H1 (cell line): ENCODE results near the gene DGKA. TPM values are rescaled to one million over a fixed set of nuclear protein-coding genes. Genes with fewer than 3 reads are reported as not detected.

Source experiments
- CTCF ChIA-PET: fragments of 300-600 bp; sonication (Branson Sonifier 250); formaldehyde crosslinking; loops from one replicate; lab custom pipeline; 2021; ENCODE audit not compliant: partially characterized antibody; lab: Charles Lee
- POLR2A ChIA-PET: fragments of 300-600 bp; sonication (Branson Sonifier 250); formaldehyde crosslinking; loops from one replicate; lab custom pipeline; 2021; ENCODE audit warnings: inconsistent platforms; ENCODE audit not compliant: partially characterized antibody; lab: Charles Lee
- DNase-seq, 2 experiments: peaks; one replicate each; pipeline versions ENCODE4 v3.0.0 to v3.0.0-alpha.2; 2010 to 2022; ENCODE audit warnings: low spot score in 2 of 2, low read depth in 1 of 2, mixed read lengths in 1 of 2
- FAIRE-seq: peaks from 2 replicates; lab custom pipeline; 2011; peaks lifted over from hg19 to GRCh38; lab: Jason Lieb, UNC
- H2AFZ ChIP-seq: 2 replicates; pipeline ENCODE4 v1.8.1; 2012; ENCODE audit warnings: low read length, inconsistent platforms
- H2AK5ac ChIP-seq: 2 replicates; pipeline ENCODE4 v1.6.1; 2013; ENCODE audit warnings: low read depth, low read length
- H2BK120ac ChIP-seq: replicated peaks from 2 replicates; pipeline ENCODE3; 2013; ENCODE audit warnings: low read depth, low read length, inconsistent platforms
- H2BK12ac ChIP-seq: 2 replicates; pipeline ENCODE4 v1.6.1; 2013; ENCODE audit warnings: low read depth, low read length
- H2BK15ac ChIP-seq: 2 replicates; pipeline ENCODE4 v1.6.1; 2013; ENCODE audit warnings: low read length
- H2BK20ac ChIP-seq: 2 replicates; pipeline ENCODE4 v1.6.1; 2013; ENCODE audit warnings: low read length
- H2BK5ac ChIP-seq: 2 replicates; pipeline ENCODE4 v1.6.1; 2013; ENCODE audit warnings: low read depth, low read length
- H3K14ac ChIP-seq: 2 replicates; pipeline ENCODE4 v1.6.1; 2013; ENCODE audit warnings: inconsistent platforms; ENCODE audit not compliant: insufficient read length
- H3K18ac ChIP-seq: 2 replicates; pipeline ENCODE4 v1.6.1; 2013; ENCODE audit warnings: low read length; ENCODE audit errors: extremely low read depth
- H3K23ac ChIP-seq: 2 replicates; pipeline ENCODE4 v1.6.1; 2013; ENCODE audit warnings: inconsistent platforms; ENCODE audit not compliant: insufficient read length
- H3K23me2 ChIP-seq: 2 replicates; pipeline ENCODE4 v1.6.1; 2013; ENCODE audit warnings: low read depth, low read length
- H3K27ac ChIP-seq: 2 replicates; pipeline ENCODE4 v1.6.1; 2011; ENCODE audit warnings: low read depth, low read length, inconsistent platforms
- H3K27me3 ChIP-seq, 4 experiments: replicated peaks in 1 of 4; 1 replicate in 1 of 4; 2 replicates in 3 of 4; pipeline versions ENCODE4 v1.6.1 to v1.8.1; 2011 to 2013; ENCODE audit warnings: low read length in 3 of 4, mild to moderate bottlenecking in 3 of 4, inconsistent platforms in 2 of 4, mixed read lengths in 2 of 4, moderate library complexity in 1 of 4; ENCODE audit not compliant: control insufficient read depth in 3 of 4, insufficient read depth in 3 of 4; ENCODE audit errors: extremely low read depth in 1 of 4
- H3K36me3 ChIP-seq, 4 experiments: 2 replicates each; pipeline versions ENCODE4 v1.6.1 to v1.8.1; 2011 to 2013; ENCODE audit warnings: mild to moderate bottlenecking in 4 of 4, low read length in 3 of 4, moderate library complexity in 2 of 4, control low read depth in 1 of 4, inconsistent platforms in 1 of 4; ENCODE audit not compliant: insufficient read depth in 4 of 4, control insufficient read depth in 2 of 4
- H3K4ac ChIP-seq: replicated peaks from 2 replicates; pipeline ENCODE3; 2013; ENCODE audit warnings: low read length, low read depth, mixed read lengths, inconsistent platforms; ENCODE audit not compliant: insufficient read length
- H3K4me1 ChIP-seq, 4 experiments: replicated peaks in 1 of 4; 1 replicate in 1 of 4; 2 replicates in 3 of 4; pipeline versions ENCODE4 v1.6.1 to v1.8.1; 2011 to 2013; ENCODE audit warnings: low read length in 3 of 4, inconsistent platforms in 2 of 4, mixed read lengths in 1 of 4; ENCODE audit not compliant: insufficient read depth in 4 of 4, control insufficient read depth in 3 of 4
- H3K4me2 ChIP-seq, 2 experiments: 2 replicates each; pipeline versions ENCODE4 v1.6.1 to v1.8.1; 2011 to 2013; ENCODE audit warnings: low read depth in 2 of 2, low read length in 2 of 2, control low read depth in 1 of 2, inconsistent platforms in 1 of 2, mild to moderate bottlenecking in 1 of 2; ENCODE audit not compliant: insufficient read depth in 1 of 2
- H3K4me3 ChIP-seq, 4 experiments: fragments of 200-600, 300-600 bp in 1 of 4; sonication (generic), shearing (Covaris generic), sonication (Bioruptor Twin) in 1 of 4; 2 replicates each; pipeline versions ENCODE4 v1.5.1 to v1.8.1; 2011 to 2016; ENCODE audit warnings: low read length in 4 of 4, low read depth in 3 of 4, control low read depth in 2 of 4, inconsistent platforms in 2 of 4, mild to moderate bottlenecking in 2 of 4, mixed read lengths in 1 of 4, moderate library complexity in 1 of 4; ENCODE audit not compliant: insufficient read depth in 2 of 4; ENCODE audit errors: extremely low read depth in 1 of 4
- H3K56ac ChIP-seq: replicated peaks from 2 replicates; pipeline ENCODE3; 2013; ENCODE audit warnings: low read depth, mild to moderate bottlenecking, mixed read lengths, low read length, inconsistent platforms; ENCODE audit not compliant: insufficient read length
- H3K79me1 ChIP-seq: 2 replicates; pipeline ENCODE4 v1.6.1; 2013; ENCODE audit warnings: low read depth, low read length, control low read depth
- H3K79me2 ChIP-seq, 2 experiments: 2 replicates each; pipeline versions ENCODE4 v1.6.1 to v1.8.1; 2012 to 2013; ENCODE audit warnings: low read length in 2 of 2, mild to moderate bottlenecking in 2 of 2, inconsistent platforms in 1 of 2; ENCODE audit not compliant: insufficient read depth in 2 of 2, control insufficient read depth in 1 of 2
- H3K9ac ChIP-seq, 4 experiments: replicated peaks in 1 of 4; 1 replicate in 1 of 4; 2 replicates in 3 of 4; pipeline versions ENCODE4 v1.6.1 to v1.8.1; 2011 to 2013; ENCODE audit warnings: low read depth in 3 of 4, low read length in 3 of 4, control low read depth in 2 of 4, mild to moderate bottlenecking in 2 of 4, moderate library complexity in 2 of 4, inconsistent platforms in 1 of 4; ENCODE audit errors: extremely low read depth in 1 of 4
- H3K9me3 ChIP-seq, 2 experiments: 2 replicates each; pipeline versions ENCODE4 v1.6.1 to v1.8.1; 2012 to 2013; ENCODE audit warnings: mild to moderate bottlenecking in 2 of 2, moderate library complexity in 2 of 2, control low read depth in 1 of 2, inconsistent platforms in 1 of 2, low read depth in 1 of 2, low read length in 1 of 2, mixed read lengths in 1 of 2; ENCODE audit not compliant: insufficient read depth in 2 of 2
- H4K20me1 ChIP-seq, 2 experiments: replicated peaks in 1 of 2; 2 replicates each; pipeline versions ENCODE3 to v1.8.1; 2011 to 2013; ENCODE audit warnings: inconsistent platforms in 2 of 2, low read length in 2 of 2, mild to moderate bottlenecking in 1 of 2; ENCODE audit not compliant: insufficient read depth in 2 of 2, control insufficient read depth in 1 of 2
- H4K5ac ChIP-seq: 2 replicates; pipeline ENCODE4 v1.6.1; 2013; ENCODE audit warnings: low read length, low read depth, mixed read lengths, inconsistent platforms; ENCODE audit not compliant: insufficient read length
- H4K8ac ChIP-seq: 2 replicates; pipeline ENCODE4 v1.8.0; 2013; ENCODE audit warnings: mild to moderate bottlenecking, moderate library complexity, low read length, inconsistent platforms; ENCODE audit not compliant: insufficient read depth; ENCODE audit errors: extremely low read depth
- H4K91ac ChIP-seq: replicated peaks from 2 replicates; pipeline ENCODE3; 2013; ENCODE audit warnings: low read length, mixed read lengths, inconsistent platforms; ENCODE audit not compliant: insufficient read length
- HDAC2 ChIP-seq, 2 experiments: fragments of 300-600 bp in 1 of 2; sonication (generic) in 1 of 2; IDR thresholded peaks; 2 replicates each; pipeline ENCODE4 v1.6.1; 2011 to 2012; ENCODE audit warnings: low read depth in 2 of 2, low read length in 2 of 2, mild to moderate bottlenecking in 2 of 2, moderate library complexity in 2 of 2, borderline replicate concordance in 1 of 2, inconsistent platforms in 1 of 2
- KDM4A ChIP-seq: IDR thresholded peaks from one replicate; pipeline ENCODE4 v1.7.1; 2012; ENCODE audit warnings: low read depth, mild to moderate bottlenecking, moderate library complexity, low read length, inconsistent platforms; ENCODE audit not compliant: severe bottlenecking
- SP4 ChIP-seq: IDR thresholded peaks from 2 replicates; pipeline ENCODE4 v1.6.1; 2012; ENCODE audit warnings: low read length, inconsistent platforms
- WGBS, 2 experiments: shearing (Covaris generic) in 1 of 2; methylation state at CpG; one replicate each; pipeline versions ENCODE4 v1.1.6 to v1.1.7; 2013 to 2015; ENCODE audit warnings: low lambda C conversion rate in 2 of 2, mixed read lengths in 2 of 2, inconsistent platforms in 1 of 2, low coverage in 1 of 2, missing lambda C conversion rate in 1 of 2; ENCODE audit not compliant: insufficient replicate concordance in 2 of 2, insufficient coverage in 1 of 2, insufficient read length in 1 of 2; ENCODE audit errors: extremely low coverage in 1 of 2, missing lambda C conversion rate in 1 of 2; 5-methylcytosine and 5-hydroxymethylcytosine counted together
- polyA plus RNA-seq, 7 experiments: library from polyadenylated mRNA; depleted of rRNA in 3 of 7; stranded (reverse) in 5 of 7; unstranded in 2 of 7; fragments of >200 nt in 5 of 7; fragments of 200-250 nt in 2 of 7; gene quantifications; 1 replicate in 5 of 7; 2 replicates in 1 of 7; 4 replicates in 1 of 7; pipeline versions ENCODE4 v1.2.1 to v1.2.3, GENCODE V29; 2011 to 2013; ENCODE audit warnings: missing spikeins in 2 of 7, mixed read lengths in 2 of 7
- total RNA-seq: library from RNA; stranded (reverse); fragmentation: NEBNext Ultra II Directional; extraction: Animal tissue kit (Norgen Biotek cat#: 25700); gene quantifications from 2 replicates; pipeline ENCODE4 v1.2.1, GENCODE V29; 2021
- TF ChIP-seq, protein P1 (sequence below): IDR thresholded peaks from 2 replicates; pipeline ENCODE4 v1.6.1; 2012; ENCODE audit warnings: inconsistent platforms

Gene DGKA
- total and polyA plus RNA-seq, 2 of the 8 experiments (the other 6 are each of a cell fraction or from before 2014, with no cell fraction given) = 15.9 to 18.0 TPM

GRCh38 chr12:55912908-55913307 is 18.1 kb upstream of the DGKA start:
- Histone ChIP-seq H3K23me2 (no peaks in the 10 kb centered on the region), H4K5ac (no peak overlapping the region), H3K23ac (no peak overlapping the region), H3K4me2 (no peak overlapping the region), H2BK20ac (no peak overlapping the region), H4K20me1 (peaks cover 3 to 8% of the 10 kb centered on the region in 2 experiments), H3K9me3 (no peaks in the 10 kb centered on the region), H2BK120ac (no peak overlapping the region), H3K4me3 (no peak overlapping the region), H4K8ac (no peak overlapping the region), H2BK12ac (no peak overlapping the region), H3K56ac (no peak overlapping the region), H3K79me1 (no peaks in the 10 kb centered on the region; the same call in 1 of the 2 replicates), H2BK5ac (no peak overlapping the region), H3K18ac (no peak overlapping the region), H3K14ac (no peak overlapping the region), H3K4ac (no peak overlapping the region), H3K79me2 (peaks cover 3 to 50% of the 10 kb centered on the region in 2 experiments; a peak in 3 of 4 replicates), H2AK5ac (no peak overlapping the region), H2BK15ac (no peak overlapping the region), H3K4me1 (no peaks in the 10 kb centered on the region), H3K9ac (no peak overlapping the region), H2AFZ (no peak overlapping the region), H4K91ac (no peak overlapping the region), H3K27ac (no peak overlapping the region), H3K36me3 (peaks cover 0 to 18% (median 1%) of the 10 kb centered on the region in 4 experiments; a peak in 1 of 8 replicates), H3K27me3 (no peaks in the 10 kb centered on the region)
- CTCF ChIA-PET = interaction anchor here (0.6 to 6.0 kb wide), 4 partner anchors 14 to 86 kb away, joined by 3 to 41 read pairs (median 4); partner anchors contain the start of gene PYM1
- FAIRE-seq (no peak), DNase-seq (no peak)
- POLR2A ChIA-PET = interaction anchor here (0.9 to 2.5 kb wide), 4 partner anchors 13 to 93 kb away, joined by 3 to 9 read pairs (median 4); partner anchors contain the start of genes MMP19 and PYM1
- 91% methylated on average over 4 of the region's 4 CpGs; no CpG with 5 or more reads in 1 of the 2 experiments for WGBS, 2 experiments
- TF ChIP-seq HDAC2 (IDR thresholded peaks at IDR 0.05; ENCODE audit: borderline replicate concordance in 1 of 2, low read depth in 2 of 2, low read length in 2 of 2) (no peak), SP4 (no peak), KDM4A (no peak)
- TF ChIP-seq, protein P1, sequence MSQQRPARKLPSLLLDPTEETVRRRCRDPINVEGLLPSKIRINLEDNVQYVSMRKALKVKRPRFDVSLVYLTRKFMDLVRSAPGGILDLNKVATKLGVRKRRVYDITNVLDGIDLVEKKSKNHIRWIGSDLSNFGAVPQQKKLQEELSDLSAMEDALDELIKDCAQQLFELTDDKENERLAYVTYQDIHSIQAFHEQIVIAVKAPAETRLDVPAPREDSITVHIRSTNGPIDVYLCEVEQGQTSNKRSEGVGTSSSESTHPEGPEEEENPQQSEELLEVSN = no peak
